Measurements from ENCODE around the gene SETD5. TPM values are rescaled to one million over a fixed set of nuclear protein-coding genes. Genes with fewer than 3 reads are reported as not detected.

Gene SETD5
- total RNA-seq, 1 donor from 2014 or later, result 198 TPM

DNA sequence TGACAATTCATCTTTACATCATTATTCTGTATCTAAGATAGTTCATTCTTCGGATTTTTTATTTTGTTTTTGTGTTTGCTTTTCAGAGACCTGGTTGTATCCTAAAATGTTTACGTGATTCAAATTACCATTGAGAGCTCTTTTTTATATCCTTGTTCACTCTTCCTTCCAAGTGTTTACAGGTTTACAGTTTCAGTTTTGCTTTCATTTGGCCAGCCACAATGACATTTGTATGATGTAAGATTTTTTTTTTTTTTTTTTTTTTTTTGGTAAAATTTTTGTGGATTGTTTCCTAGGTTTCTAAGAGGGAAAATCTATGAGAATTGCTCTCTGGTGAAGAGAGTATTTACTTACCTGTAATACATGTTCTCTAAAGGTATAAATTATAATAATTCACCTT, 55.0 kb downstream of the SETD5 start:
- no peaks in the 10 kb centered on the region for H3K27me3 ChIP-seq
- no peaks in the 10 kb centered on the region for H3K9me3 Mint-ChIP-seq
- no peak overlapping the region for H2AFZ ChIP-seq (replicated peaks)
- peaks cover 58% of the 10 kb centered on the region for H3K79me2 ChIP-seq (ENCODE audit: low read depth)
- H3K36me3 Mint-ChIP-seq, result peaks cover 22% of the 10 kb centered on the region
- no peak overlapping the region for H3K9ac ChIP-seq
- no peak overlapping the region for H3K27ac ChIP-seq
- TF ChIP-seq EZH2 (IDR thresholded peaks at IDR 0.05), result no peak
- TF ChIP-seq, protein P1, sequence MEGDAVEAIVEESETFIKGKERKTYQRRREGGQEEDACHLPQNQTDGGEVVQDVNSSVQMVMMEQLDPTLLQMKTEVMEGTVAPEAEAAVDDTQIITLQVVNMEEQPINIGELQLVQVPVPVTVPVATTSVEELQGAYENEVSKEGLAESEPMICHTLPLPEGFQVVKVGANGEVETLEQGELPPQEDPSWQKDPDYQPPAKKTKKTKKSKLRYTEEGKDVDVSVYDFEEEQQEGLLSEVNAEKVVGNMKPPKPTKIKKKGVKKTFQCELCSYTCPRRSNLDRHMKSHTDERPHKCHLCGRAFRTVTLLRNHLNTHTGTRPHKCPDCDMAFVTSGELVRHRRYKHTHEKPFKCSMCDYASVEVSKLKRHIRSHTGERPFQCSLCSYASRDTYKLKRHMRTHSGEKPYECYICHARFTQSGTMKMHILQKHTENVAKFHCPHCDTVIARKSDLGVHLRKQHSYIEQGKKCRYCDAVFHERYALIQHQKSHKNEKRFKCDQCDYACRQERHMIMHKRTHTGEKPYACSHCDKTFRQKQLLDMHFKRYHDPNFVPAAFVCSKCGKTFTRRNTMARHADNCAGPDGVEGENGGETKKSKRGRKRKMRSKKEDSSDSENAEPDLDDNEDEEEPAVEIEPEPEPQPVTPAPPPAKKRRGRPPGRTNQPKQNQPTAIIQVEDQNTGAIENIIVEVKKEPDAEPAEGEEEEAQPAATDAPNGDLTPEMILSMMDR (IDR thresholded peaks at IDR 0.05), result no peak
- TF ChIP-seq EZH2phosphoT487 (IDR thresholded peaks at IDR 0.05), result no peak
- H3K4me3 ChIP-seq, result no peak overlapping the region
- peaks cover 15% of the 10 kb centered on the region for H3F3A ChIP-seq (ENCODE audit: low read depth)
- H3K36me3 ChIP-seq, result peaks cover 46% of the 10 kb centered on the region
- no peaks in the 10 kb centered on the region for H3K4me1 ChIP-seq
- no peaks in the 10 kb centered on the region for H3K9me3 ChIP-seq (ENCODE audit: low read depth)
- no peak overlapping the region for H3K4me3 Mint-ChIP-seq
- H3K4me1 Mint-ChIP-seq, result no peaks in the 10 kb centered on the region
- H4K20me1 ChIP-seq (ENCODE audit: low read depth), result peaks cover 46% of the 10 kb centered on the region
- H3K27ac Mint-ChIP-seq, result no peak overlapping the region
- H3K27me3 Mint-ChIP-seq (ENCODE audit: insufficient read depth, low read depth), result peaks cover 2% of the 10 kb centered on the region
- no peak for DNase-seq (ENCODE audit: low spot score)
- no peak overlapping the region for H3K4me2 ChIP-seq

DNA sequence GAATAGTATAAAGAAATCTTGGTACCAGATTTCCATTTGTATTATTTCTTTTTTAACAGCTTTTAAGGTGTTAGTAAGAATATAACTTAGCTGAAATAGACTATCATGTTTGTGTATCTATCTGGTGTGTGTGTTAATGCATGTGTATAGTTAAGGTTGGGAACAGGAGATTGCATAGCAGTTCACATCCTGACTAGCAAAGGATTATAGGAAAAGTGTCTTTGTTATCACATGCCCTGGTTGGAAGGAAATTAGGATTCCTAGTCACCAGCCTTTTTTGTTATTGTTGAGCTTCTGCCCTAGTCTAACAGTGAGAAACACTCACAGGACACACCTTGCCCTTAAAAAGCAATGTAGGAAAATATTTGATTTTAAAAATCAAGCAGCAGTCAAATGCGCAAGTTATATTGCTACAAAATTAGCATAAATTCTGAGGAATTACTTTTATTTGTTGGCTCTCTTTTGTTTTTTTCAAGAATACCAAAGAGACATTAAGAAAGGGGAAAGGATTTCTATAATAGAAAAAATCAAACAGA, 58.2 kb downstream of the SETD5 start:
- Mint-ChIP-seq H3K27me3 (ENCODE audit: insufficient read depth, low read depth) (peaks cover 2% of the 10 kb centered on the region), H3K9me3 (no peaks in the 10 kb centered on the region), H3K36me3 (peaks cover 17% of the 10 kb centered on the region), H3K4me1 (no peaks in the 10 kb centered on the region), H3K27ac (no peak overlapping the region), H3K4me3 (no peak overlapping the region)
- no peak overlapping the region for H3K4me2 ChIP-seq
- DNase-seq (ENCODE audit: low spot score), result no peak
- TF ChIP-seq EZH2phosphoT487 (IDR thresholded peaks at IDR 0.05) (no peak), EZH2 (IDR thresholded peaks at IDR 0.05) (no peak)
- TF ChIP-seq, protein P1 (IDR thresholded peaks at IDR 0.05), result no peak
- H3K27me3 ChIP-seq, result no peaks in the 10 kb centered on the region
- no peak overlapping the region for H3K4me3 ChIP-seq
- no peak overlapping the region for H3K9ac ChIP-seq
- H3K79me2 ChIP-seq (ENCODE audit: low read depth), result peaks cover 36% of the 10 kb centered on the region
- H4K20me1 ChIP-seq (ENCODE audit: low read depth), result peaks cover 30% of the 10 kb centered on the region
- no peaks in the 10 kb centered on the region for H3K9me3 ChIP-seq (ENCODE audit: low read depth)
- H3K36me3 ChIP-seq, result peaks cover 64% of the 10 kb centered on the region
- no peaks in the 10 kb centered on the region for H3K4me1 ChIP-seq
- no peak overlapping the region for H2AFZ ChIP-seq (replicated peaks)
- H3F3A ChIP-seq (ENCODE audit: low read depth), result peaks cover 27% of the 10 kb centered on the region
- no peak overlapping the region for H3K27ac ChIP-seq

DNA sequence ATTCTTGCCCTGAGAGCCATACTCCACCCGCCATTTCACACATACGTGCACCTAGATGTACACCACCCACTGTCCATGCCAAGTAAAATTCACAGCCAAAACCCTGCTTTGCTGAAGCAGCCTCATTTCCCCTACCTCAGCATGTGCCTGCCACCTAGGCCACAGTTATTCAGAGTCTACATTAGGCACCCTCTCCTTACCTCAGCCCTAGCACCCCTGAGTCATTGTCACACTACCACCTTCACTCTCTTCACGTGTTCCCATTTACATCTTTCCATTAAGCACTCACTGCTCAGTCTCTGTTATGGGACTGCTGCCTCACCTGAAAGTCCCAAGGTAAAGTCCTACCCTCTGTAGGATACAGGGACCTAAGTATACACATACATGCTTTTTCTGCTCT, 70.0 kb downstream of the SETD5 start:
- Mint-ChIP-seq H3K4me3 (no peak overlapping the region), H3K4me1 (no peaks in the 10 kb centered on the region), H3K27ac (peak overlapping the region; percentile 38), H3K36me3 (peaks cover 44% of the 10 kb centered on the region), H3K9me3 (no peaks in the 10 kb centered on the region), H3K27me3 (ENCODE audit: insufficient read depth, low read depth) (no peaks in the 10 kb centered on the region)
- DNase-seq (ENCODE audit: low spot score), result no peak
- peaks cover 51% of the 10 kb centered on the region for H4K20me1 ChIP-seq (ENCODE audit: low read depth)
- H3K4me3 ChIP-seq, result no peak overlapping the region
- no peak overlapping the region for H3K4me2 ChIP-seq
- H2AFZ ChIP-seq (replicated peaks), result no peak overlapping the region
- no peaks in the 10 kb centered on the region for H3K9me3 ChIP-seq (ENCODE audit: low read depth)
- TF ChIP-seq EZH2 (IDR thresholded peaks at IDR 0.05) (no peak), EZH2phosphoT487 (IDR thresholded peaks at IDR 0.05) (no peak)
- TF ChIP-seq, protein P1 (IDR thresholded peaks at IDR 0.05), result no peak
- H3K36me3 ChIP-seq, result peaks cover 32% of the 10 kb centered on the region
- no peak overlapping the region for H3K9ac ChIP-seq
- no peak overlapping the region for H3K27ac ChIP-seq
- H3F3A ChIP-seq (ENCODE audit: low read depth), result peaks cover 6% of the 10 kb centered on the region
- peaks cover 15% of the 10 kb centered on the region for H3K79me2 ChIP-seq (ENCODE audit: low read depth)
- H3K4me1 ChIP-seq, result no peaks in the 10 kb centered on the region
- H3K27me3 ChIP-seq, result no peaks in the 10 kb centered on the region

All from neural progenitor cell (in vitro differentiated cells).